ENCODE measurements around the gene SPATS2. TPM values are rescaled to one million over a fixed set of nuclear protein-coding genes. Genes with fewer than 3 reads are reported as not detected.

SPATS2 gene
- total and polyA plus RNA-seq, 2 of the 4 experiments (the other 2 are of a cell fraction): 50.6 to 63.3 TPM

DNA sequence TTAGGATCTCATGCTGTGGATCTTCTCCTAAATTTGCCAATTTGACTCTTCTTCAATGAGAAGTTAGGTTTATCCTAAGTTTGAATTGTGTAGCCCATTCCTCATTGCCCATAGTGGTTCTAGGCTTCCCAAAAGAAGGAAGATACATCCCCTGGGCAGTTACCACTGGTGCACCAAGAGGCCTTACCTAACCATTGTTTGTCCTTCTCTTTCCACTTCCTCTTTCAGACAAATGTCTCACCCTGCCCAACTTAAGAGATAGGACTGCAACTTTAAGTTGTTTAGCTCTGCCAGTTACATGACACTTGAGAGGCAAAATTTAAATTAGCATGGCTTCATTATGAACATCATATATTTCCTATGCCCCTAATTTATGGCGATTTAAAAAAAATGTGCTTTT lies 162.2 kb downstream of the SPATS2 start:
- H2AK9ac ChIP-seq (replicated peaks; ENCODE audit: low read depth, low read length, poor library complexity): no peak overlapping the region
- no TSS peak for BruUV-seq (replicated peaks)
- H3K4me3 ChIP-seq (ENCODE audit: insufficient read depth, low read depth, low read length): no peak overlapping the region
- no peak overlapping the region for H2BK20ac ChIP-seq (ENCODE audit: low read depth, low read length)
- DNase-seq (no peak), ATAC-seq (ENCODE audit: low read depth) (no peak)
- no peak overlapping the region for H2BK15ac ChIP-seq (ENCODE audit: low read depth, low read length)
- H2AK5ac ChIP-seq (ENCODE audit: low read depth, low read length): no peak overlapping the region
- no peak overlapping the region for H3K18ac ChIP-seq (ENCODE audit: low read depth, low read length)
- no peak overlapping the region for H2BK5ac ChIP-seq (ENCODE audit: low read depth, low read length, poor library complexity, severe bottlenecking)
- H3K56ac ChIP-seq (ENCODE audit: extremely low read depth, insufficient read depth, low read length): no peak overlapping the region
- no peaks in the 10 kb centered on the region for H3K79me1 ChIP-seq (ENCODE audit: low read depth in 1 of 2, low read length in 2 of 2)
- intact Hi-C loops (cut with micrococcal nuclease): no loop called here
- H3K9me3 ChIP-seq (ENCODE audit: control insufficient read depth, insufficient read depth, low read length): no peaks in the 10 kb centered on the region
- H2AFZ ChIP-seq (replicated peaks; ENCODE audit: low read length, poor library complexity): no peak overlapping the region
- 0 out of 2 replicates have a peak, but pooled peaks cover 2% of the 10 kb centered on the region for H3K9me1 ChIP-seq (ENCODE audit: insufficient read depth, low read length)
- no peak overlapping the region for H3K4me2 ChIP-seq (ENCODE audit: low read depth, low read length)
- in situ Hi-C loops (cut with MboI; ENCODE audit: low sequenced_read_pairs): no loop called here
- CTCF ChIA-PET: no interaction called here
- no peak overlapping the region for H3K27ac ChIP-seq (ENCODE audit: insufficient read depth, low read length)
- H3K14ac ChIP-seq (replicated peaks; ENCODE audit: low read depth, low read length): no peak overlapping the region
- no peak overlapping the region for H4K8ac ChIP-seq (ENCODE audit: low read depth in 2 of 2, low read length in 2 of 2)
- POLR2A ChIA-PET (ENCODE audit: unreplicated experiment): interaction anchor here (0.6 kb wide), 1 partner anchor 13 kb away, joined by 4 read pairs; no protein-coding TSS in a partner anchor
- H2BK120ac ChIP-seq (ENCODE audit: low read depth, low read length): no peak overlapping the region
- H3K36me3 ChIP-seq (ENCODE audit: control insufficient read depth, insufficient read depth, low read length): peaks cover 24% of the 10 kb centered on the region
- H3K9ac ChIP-seq (ENCODE audit: low read depth, low read length): no peak overlapping the region
- no peak overlapping the region for H3K4ac ChIP-seq (ENCODE audit: low read depth, low read length)
- no peak overlapping the region for H4K91ac ChIP-seq (ENCODE audit: insufficient read depth, low read depth, low read length)
- H3K27me3 ChIP-seq (ENCODE audit: control insufficient read depth, insufficient read depth, low read length): no peaks in the 10 kb centered on the region
- no peak overlapping the region for H4K5ac ChIP-seq (ENCODE audit: low read depth, low read length)
- no peaks in the 10 kb centered on the region for H3K4me1 ChIP-seq (ENCODE audit: control insufficient read depth, insufficient read depth, low read length)
- no peak for TF ChIP-seq MAFK (IDR thresholded peaks at IDR 0.05; ENCODE audit: low read depth, low read length)
- TF ChIP-seq CEBPB (IDR thresholded peaks at IDR 0.05; ENCODE audit: low read depth, low read length): no peak
- no peak for TF ChIP-seq MXI1 (IDR thresholded peaks at IDR 0.05; ENCODE audit: borderline replicate concordance, low read depth, low read length)
- TF ChIP-seq NFE2L2 (IDR thresholded peaks at IDR 0.05; ENCODE audit: low read depth, low read length): no peak
- no peak for TF ChIP-seq MAZ (IDR thresholded peaks at IDR 0.05; ENCODE audit: borderline replicate concordance, low read depth, low read length)
- TF ChIP-seq, protein P1, sequence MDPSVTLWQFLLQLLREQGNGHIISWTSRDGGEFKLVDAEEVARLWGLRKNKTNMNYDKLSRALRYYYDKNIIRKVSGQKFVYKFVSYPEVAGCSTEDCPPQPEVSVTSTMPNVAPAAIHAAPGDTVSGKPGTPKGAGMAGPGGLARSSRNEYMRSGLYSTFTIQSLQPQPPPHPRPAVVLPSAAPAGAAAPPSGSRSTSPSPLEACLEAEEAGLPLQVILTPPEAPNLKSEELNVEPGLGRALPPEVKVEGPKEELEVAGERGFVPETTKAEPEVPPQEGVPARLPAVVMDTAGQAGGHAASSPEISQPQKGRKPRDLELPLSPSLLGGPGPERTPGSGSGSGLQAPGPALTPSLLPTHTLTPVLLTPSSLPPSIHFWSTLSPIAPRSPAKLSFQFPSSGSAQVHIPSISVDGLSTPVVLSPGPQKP (IDR thresholded peaks at IDR 0.05; ENCODE audit: borderline replicate concordance, low read depth, low read length): no peak
- TF ChIP-seq CHD1 (IDR thresholded peaks at IDR 0.05; ENCODE audit: low read depth, low read length): no peak
- TF ChIP-seq BHLHE40 (IDR thresholded peaks at IDR 0.05; ENCODE audit: low read depth, low read length): no peak
- TF ChIP-seq RFX5 (IDR thresholded peaks at IDR 0.05; ENCODE audit: low read depth, low read length): no peak
- dilution Hi-C loops (cut with HindIII; ENCODE audit: low sequenced_read_pairs, unreplicated experiment): no loop called here
- H3K23ac ChIP-seq (ENCODE audit: low read depth, low read length): no peak overlapping the region
- no peaks in the 10 kb centered on the region for H4K20me1 ChIP-seq (ENCODE audit: insufficient read depth, low read length)
- no CpG with 5 or more reads among the region's 1 CpG for WGBS, 2 experiments (ENCODE audit: extremely low coverage in 2 of 2, insufficient read length in 1 of 2)

All from IMR-90 (cell line).